Stimulated activated CD4-positive, alpha-beta T cell treated with anti-CD3 and anti-CD28 coated beads, Interleukin-4, amount 100 ng/mL, for 4 hours (primary cell): ENCODE results near the gene ZSCAN30.
A peak's percentile ranks its signal among the peaks of the same experiment; 100 is the strongest.

Source experiments
- DNase-seq, 2 experiments: peaks; one replicate each; pipeline ENCODE4 v3.0.0-alpha.2; 2020

Gene ZSCAN30

GRCh38 chr18:35278969-35279368 lies 11.1 kb downstream of the ZSCAN30 start:
- no peak for DNase-seq

GRCh38 chr18:35278085-35278484 lies 11.9 kb downstream of the ZSCAN30 start:
- DNase-seq, result no peak

- no peak for DNase-seq
Observed at GRCh38 chr18:35277633-35278032, 12.4 kb downstream of the ZSCAN30 start.

- no peak for DNase-seq
Observed at GRCh38 chr18:35276267-35276666, 13.8 kb downstream of the ZSCAN30 start.

- DNase-seq, result no peak
Observed at GRCh38 chr18:35271656-35272055, 18.4 kb downstream of the ZSCAN30 start.

GRCh38 chr18:35268821-35269220 lies 21.2 kb downstream of the ZSCAN30 start:
- DNase-seq, result no peak

GRCh38 chr18:35267809-35268208 lies 22.2 kb downstream of the ZSCAN30 start:
- DNase-seq, result peak in 1 of 2 experiments; percentile 13

- DNase-seq, result peak; percentile 71 to 72
Observed at GRCh38 chr18:35267161-35267651, 22.8 kb downstream of the ZSCAN30 start.

- no peak for DNase-seq
Observed at GRCh38 chr18:35264409-35264808, 25.6 kb downstream of the ZSCAN30 start.

- no peak for DNase-seq
Observed at GRCh38 chr18:35256947-35257346, 33.1 kb downstream of the ZSCAN30 start.

GRCh38 chr18:35253655-35254287 lies 36.3 kb downstream of the ZSCAN30 start:
- DNase-seq, result no peak

- DNase-seq, result no peak
Observed at GRCh38 chr18:35252466-35252865, 37.6 kb downstream of the ZSCAN30 start.

GRCh38 chr18:35248429-35248828 lies 41.6 kb downstream of the ZSCAN30 start:
- DNase-seq, result no peak

GRCh38 chr18:35247412-35248249 lies 42.4 kb downstream of the ZSCAN30 start:
- no peak for DNase-seq

- DNase-seq, result no peak
Observed at GRCh38 chr18:35246831-35247230, 43.2 kb downstream of the ZSCAN30 start.

- DNase-seq, result no peak
Observed at GRCh38 chr18:35245719-35246317, 44.2 kb downstream of the ZSCAN30 start.

GRCh38 chr18:35244671-35245070 lies 45.4 kb downstream of the ZSCAN30 start:
- no peak for DNase-seq

- DNase-seq, result no peak
Observed at GRCh38 chr18:35242426-35242825, 47.6 kb downstream of the ZSCAN30 start.

GRCh38 chr18:35241448-35241804 lies 48.6 kb downstream of the ZSCAN30 start:
- no peak for DNase-seq

- DNase-seq, result peak; percentile 94 to 96
Observed at GRCh38 chr18:35240664-35241447, 49.2 kb downstream of the ZSCAN30 start, which contains the start of gene ZNF397. Gene ZNF397 (plus strand): TSS chr18:35241034. CDS start chr18:35242471, 1,437 bp downstream.

- DNase-seq, result no peak
Observed at GRCh38 chr18:35239314-35239713, 50.7 kb downstream of the ZSCAN30 start.

GRCh38 chr18:35236571-35237363 lies 53.3 kb downstream of the ZSCAN30 start:
- no peak for DNase-seq
